IPS-11a (cell line): ENCODE data around the gene FAM162B.
"Not testable (repeated sequence)": the region's sequence is repeated elsewhere in the genome, so short reads cannot be mapped to it uniquely, and the experiment has no call there.

ENCODE experiments used
- H3K4me3 ChIP-seq: one replicate; pipeline ENCODE4 v1.5.1; 2013; ENCODE audit warnings: low read depth, low read length, control low read depth

The FAM162B gene

GRCh38 chr6:116764961-116765841 is at the start of gene FAM162B:
Gene FAM162B, minus strand, starts transcription at chr6:116765719. Its CDS starts 143 bp downstream, at chr6:116765576.
- H3K4me3 ChIP-seq, result peak within 1 kb of the TSS; percentile 62

GRCh38 chr6:116812051-116812650 is 46.6 kb upstream of the FAM162B start:
- H3K4me3 ChIP-seq, result no peak overlapping the region

- H3K4me3 ChIP-seq, result no peak overlapping the region
These were observed 36.5 kb upstream of the FAM162B start for GRCh38 chr6:116801971-116802370.

GRCh38 chr6:116799945-116800344 is 34.4 kb upstream of the FAM162B start:
- no peak overlapping the region for H3K4me3 ChIP-seq

GRCh38 chr6:116797585-116797984 is 32.1 kb upstream of the FAM162B start:
- no peak overlapping the region for H3K4me3 ChIP-seq

- no peak overlapping the region for H3K4me3 ChIP-seq
These were observed 27.7 kb upstream of the FAM162B start for GRCh38 chr6:116793224-116793623.

GRCh38 chr6:116783852-116784251 is 18.3 kb upstream of the FAM162B start:
- H3K4me3 ChIP-seq, result no peak overlapping the region

GRCh38 chr6:116779573-116780164 is 14.2 kb upstream of the FAM162B start:
- no peak overlapping the region for H3K4me3 ChIP-seq

GRCh38 chr6:116773886-116774285 is 8.4 kb upstream of the FAM162B start:
- no peak overlapping the region for H3K4me3 ChIP-seq

- no peak overlapping the region for H3K4me3 ChIP-seq
These were observed 6.9 kb upstream of the FAM162B start for GRCh38 chr6:116772450-116772849.

- H3K4me3 ChIP-seq, result no peak overlapping the region
These were observed 2.2 kb upstream of the FAM162B start for GRCh38 chr6:116767715-116768114.

- no peak overlapping the region for H3K4me3 ChIP-seq
These were observed 1.1 kb upstream of the FAM162B start for GRCh38 chr6:116766506-116767176.

- peak overlapping the region; percentile 62 for H3K4me3 ChIP-seq
These were observed 924 bp downstream of the FAM162B start for GRCh38 chr6:116764629-116764960.

GRCh38 chr6:116763906-116764628 is 1.5 kb downstream of the FAM162B start:
- H3K4me3 ChIP-seq, result no peak overlapping the region

- no peak overlapping the region for H3K4me3 ChIP-seq
These were observed 2.5 kb downstream of the FAM162B start for GRCh38 chr6:116763048-116763447.

- H3K4me3 ChIP-seq, result no peak overlapping the region
These were observed 3.3 kb downstream of the FAM162B start for GRCh38 chr6:116762235-116762634.

GRCh38 chr6:116761779-116762178 is 3.7 kb downstream of the FAM162B start:
- no peak overlapping the region for H3K4me3 ChIP-seq

- H3K4me3 ChIP-seq, result no peak overlapping the region
These were observed 20.3 kb downstream of the FAM162B start for GRCh38 chr6:116745176-116745575.

GRCh38 chr6:116741571-116741970 is 23.9 kb downstream of the FAM162B start:
- H3K4me3 ChIP-seq, result no peak overlapping the region

- H3K4me3 ChIP-seq, result not testable (repeated sequence)
These were observed 25.0 kb downstream of the FAM162B start for GRCh38 chr6:116740486-116740885.

- H3K4me3 ChIP-seq, result no peak overlapping the region
These were observed 28.5 kb downstream of the FAM162B start for GRCh38 chr6:116737004-116737403.
